Fibroblast of pulmonary artery (primary cell): ENCODE data around the gene OSGIN1.

Experiments
- DNase-seq: peaks from one replicate; pipeline ENCODE4 v3.0.0-alpha.2; 2010; ENCODE audit warnings: low read depth
- H3K4me3 ChIP-seq: replicated peaks from 2 replicates; pipeline ENCODE4 v1.5.1; 2011; ENCODE audit warnings: low read depth, mild to moderate bottlenecking, control low read depth, low read length, moderate library complexity
- TF ChIP-seq, protein P1 (sequence below): IDR thresholded peaks from 2 replicates; pipeline ENCODE4 v1.5.1; 2011; ENCODE audit warnings: mild to moderate bottlenecking, control low read depth, low read length, inconsistent platforms; ENCODE audit errors: missing control alignments

Gene OSGIN1

GRCh38 chr16:83917152-83918120 lies 35.6 kb upstream of the OSGIN1 start:
- TF ChIP-seq, protein P1, sequence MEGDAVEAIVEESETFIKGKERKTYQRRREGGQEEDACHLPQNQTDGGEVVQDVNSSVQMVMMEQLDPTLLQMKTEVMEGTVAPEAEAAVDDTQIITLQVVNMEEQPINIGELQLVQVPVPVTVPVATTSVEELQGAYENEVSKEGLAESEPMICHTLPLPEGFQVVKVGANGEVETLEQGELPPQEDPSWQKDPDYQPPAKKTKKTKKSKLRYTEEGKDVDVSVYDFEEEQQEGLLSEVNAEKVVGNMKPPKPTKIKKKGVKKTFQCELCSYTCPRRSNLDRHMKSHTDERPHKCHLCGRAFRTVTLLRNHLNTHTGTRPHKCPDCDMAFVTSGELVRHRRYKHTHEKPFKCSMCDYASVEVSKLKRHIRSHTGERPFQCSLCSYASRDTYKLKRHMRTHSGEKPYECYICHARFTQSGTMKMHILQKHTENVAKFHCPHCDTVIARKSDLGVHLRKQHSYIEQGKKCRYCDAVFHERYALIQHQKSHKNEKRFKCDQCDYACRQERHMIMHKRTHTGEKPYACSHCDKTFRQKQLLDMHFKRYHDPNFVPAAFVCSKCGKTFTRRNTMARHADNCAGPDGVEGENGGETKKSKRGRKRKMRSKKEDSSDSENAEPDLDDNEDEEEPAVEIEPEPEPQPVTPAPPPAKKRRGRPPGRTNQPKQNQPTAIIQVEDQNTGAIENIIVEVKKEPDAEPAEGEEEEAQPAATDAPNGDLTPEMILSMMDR, result no peak
- H3K4me3 ChIP-seq, result no peak overlapping the region
- no peak for DNase-seq

GRCh38 chr16:83920894-83921491 lies 32.0 kb upstream of the OSGIN1 start:
- no peak overlapping the region for H3K4me3 ChIP-seq
- TF ChIP-seq, protein P1, result no peak
- no peak for DNase-seq

DNA sequence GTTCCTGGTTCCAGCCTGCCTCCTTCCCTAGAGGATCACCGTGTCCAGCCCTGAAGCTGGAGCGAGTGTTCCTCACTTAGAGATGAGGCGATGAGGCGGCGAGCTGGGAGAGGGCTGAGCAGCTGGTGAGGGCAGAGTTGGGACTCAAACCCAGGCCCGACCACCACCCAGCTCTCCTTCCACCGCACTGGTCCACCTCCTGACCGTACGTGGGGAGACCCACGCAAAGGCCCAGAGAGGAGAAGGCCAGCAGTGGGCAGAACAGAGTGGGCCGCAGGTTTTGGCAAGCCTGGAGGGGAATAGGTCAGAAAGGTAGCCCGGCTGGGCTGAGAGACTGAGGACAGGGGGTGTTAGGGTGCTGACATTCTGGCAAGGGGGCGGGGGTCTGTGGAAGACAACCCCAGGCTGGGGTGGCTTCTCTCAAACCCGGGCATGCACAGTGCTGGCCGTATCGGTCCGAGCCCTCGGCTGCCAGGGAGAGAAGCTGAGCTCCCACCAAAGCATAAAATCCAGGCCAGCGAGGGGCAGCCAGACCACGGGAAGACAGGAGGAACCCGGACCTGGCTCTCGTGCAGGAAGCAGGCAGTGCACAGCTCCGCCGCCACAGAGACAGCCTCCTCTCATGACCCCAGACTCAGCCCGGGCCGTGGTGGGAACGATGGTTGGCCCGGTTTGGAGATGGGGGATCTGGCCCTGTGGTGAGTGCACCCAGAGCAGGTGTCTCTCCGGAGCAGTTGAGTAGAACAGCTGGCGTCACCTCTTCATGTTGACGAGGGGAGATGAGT lies 29.3 kb upstream of the OSGIN1 start:
- TF ChIP-seq, protein P1, result no peak
- DNase-seq, result no peak
- no peak overlapping the region for H3K4me3 ChIP-seq

DNA sequence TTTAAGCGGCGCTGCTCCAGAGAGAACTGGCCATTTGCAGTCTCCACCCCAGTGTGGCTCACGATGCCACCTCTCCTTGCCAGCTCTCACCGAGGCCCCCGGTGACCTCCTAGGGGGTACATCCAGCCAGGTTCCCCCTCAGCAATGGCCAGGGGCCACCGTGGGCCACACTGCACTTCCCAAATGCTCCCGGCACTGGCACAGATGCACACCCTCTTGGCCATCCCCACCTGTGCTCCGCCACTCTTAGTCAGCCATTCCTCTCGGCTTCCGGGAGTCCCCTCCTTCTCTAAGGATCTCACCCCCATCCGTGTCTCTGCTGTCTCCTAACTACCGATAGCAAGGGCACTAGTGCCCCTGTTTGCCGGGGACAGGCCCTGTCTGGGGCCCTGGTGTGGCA lies 28.4 kb upstream of the OSGIN1 start:
- TF ChIP-seq, protein P1, result no peak
- H3K4me3 ChIP-seq, result no peak overlapping the region
- DNase-seq, result no peak

- TF ChIP-seq, protein P1, result no peak
- no peak overlapping the region for H3K4me3 ChIP-seq
- no peak for DNase-seq
Measured at GRCh38 chr16:83925095-83925905, 27.7 kb upstream of the OSGIN1 start.
